Loucy (cell line): Measurements from ENCODE around the gene ANKRD6.

ENCODE experiments used
- CTCF ChIP-seq: fragments of 200-600 bp; sonication (generic); conservative IDR thresholded peaks from 2 replicates; pipeline ENCODE4 v1.5.1; 2014; ENCODE audit warnings: mild to moderate bottlenecking, antibody characterized with exemption, low read length
- EZH2phosphoT487 ChIP-seq: fragments of 200-600 bp; IDR thresholded peaks from 2 replicates; pipeline ENCODE4 v1.6.1; 2018; ENCODE audit warnings: antibody characterized with exemption, mild to moderate bottlenecking, moderate library complexity, borderline replicate concordance

GRCh38 chr6:89416796-89417195 lies 16.2 kb upstream of the ANKRD6 start:
- TF ChIP-seq CTCF, result no peak
- no peak for TF ChIP-seq EZH2phosphoT487
